ENCODE results near the gene LALBA. TPM values are rescaled to one million over a fixed set of nuclear protein-coding genes. Genes with fewer than 3 reads are reported as not detected.
A peak's percentile ranks its signal among the peaks of the same experiment; 100 is the strongest.
"Not testable (repeated sequence)": the region's sequence is repeated elsewhere in the genome, so short reads cannot be mapped to it uniquely, and the experiment has no call there.

The LALBA gene
- total RNA-seq, 2 experiments from 2014 or later: not detected

DNA sequence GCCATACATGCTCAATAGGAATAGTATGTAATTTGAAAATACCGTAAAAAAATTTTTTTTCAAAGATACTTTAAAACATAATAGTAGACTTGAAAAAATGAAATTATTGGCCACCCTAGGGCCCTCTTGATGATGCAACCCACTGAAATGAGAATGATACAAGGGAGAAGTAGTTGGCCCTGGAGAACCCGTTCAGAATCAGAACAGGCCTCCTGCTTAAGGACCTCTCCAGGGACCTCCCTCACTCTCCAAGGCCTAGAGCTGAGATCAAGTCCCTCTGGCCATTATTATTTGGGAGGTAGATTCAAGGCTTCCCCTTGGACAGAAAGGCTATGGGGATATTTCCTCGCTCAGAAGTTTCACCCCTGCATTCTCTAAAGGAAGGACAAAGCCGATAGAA lies 11.9 kb downstream of the LALBA start:
- Mint-ChIP-seq H3K36me3 (ENCODE audit: low read depth) (no peaks in the 10 kb centered on the region), H3K27ac (no peak overlapping the region), H3K4me3 (no peak overlapping the region), H3K27me3 (peaks cover 3% of the 10 kb centered on the region), H3K9me3 (no peaks in the 10 kb centered on the region), H3K4me1 (no peaks in the 10 kb centered on the region)
- DNase-seq: no peak
- ChIA-PET CTCF (no interaction called here), POLR2A (no interaction called here)

DNA sequence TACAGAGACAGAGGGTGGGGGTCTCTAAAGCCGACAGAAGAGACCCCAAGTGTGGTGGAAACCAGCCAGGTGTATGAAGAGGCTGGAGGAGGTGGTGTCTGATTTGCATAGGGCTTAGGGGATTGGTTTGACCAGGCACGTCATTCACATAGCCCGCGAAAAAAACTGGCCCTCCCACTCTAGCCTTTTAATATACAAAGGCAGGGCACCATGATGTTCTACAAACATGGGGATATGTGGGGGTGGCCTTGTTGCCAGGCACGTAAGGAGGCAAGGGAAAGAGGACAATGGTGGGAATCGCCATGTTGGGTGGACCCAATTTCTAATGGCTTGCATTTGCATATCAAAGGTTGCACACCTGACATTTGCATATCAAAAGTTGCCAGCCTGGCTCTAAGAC lies 13.2 kb downstream of the LALBA start:
- H3K36me3 Mint-ChIP-seq (ENCODE audit: low read depth): no peaks in the 10 kb centered on the region
- H3K27me3 Mint-ChIP-seq: peaks cover 3% of the 10 kb centered on the region
- peaks cover 2% of the 10 kb centered on the region for H3K9me3 Mint-ChIP-seq
- ChIA-PET CTCF (no interaction called here), POLR2A (no interaction called here)
- H3K4me3 Mint-ChIP-seq: no peak overlapping the region
- no peaks in the 10 kb centered on the region for H3K4me1 Mint-ChIP-seq
- no peak overlapping the region for H3K27ac Mint-ChIP-seq
- DNase-seq: no peak

DNA sequence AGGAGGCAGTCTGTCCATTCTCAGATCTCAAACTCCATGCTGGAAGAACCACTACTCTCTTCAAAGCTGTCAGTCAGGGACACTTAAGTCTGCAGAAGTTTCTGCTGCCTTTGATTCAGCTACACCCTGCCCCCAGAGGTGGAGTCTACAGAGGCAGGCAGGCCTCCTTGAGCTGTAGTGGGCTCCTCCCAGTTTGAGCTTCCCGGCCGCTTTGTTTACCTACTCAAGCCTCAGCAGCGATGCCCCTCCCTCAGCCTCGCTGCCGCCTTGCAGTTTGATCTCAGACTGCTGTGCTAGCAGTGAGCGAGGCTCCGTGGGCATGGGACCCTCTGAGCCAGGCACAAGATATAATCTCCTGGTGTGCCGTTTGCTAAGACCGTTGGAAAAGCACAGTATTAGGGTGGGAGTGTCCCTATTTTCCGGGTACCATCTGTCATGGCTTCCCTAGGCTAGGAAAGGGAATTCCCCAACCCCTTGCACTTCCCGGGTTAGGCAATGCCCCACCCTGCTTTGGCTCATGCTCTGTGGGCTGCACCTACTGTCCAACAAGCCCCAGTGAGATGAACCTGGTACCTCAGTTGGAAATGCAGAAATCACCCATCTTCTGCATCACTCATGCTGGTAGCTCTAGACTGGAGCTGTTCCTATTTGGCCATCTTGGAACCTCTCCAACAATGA lies 16.0 kb downstream of the LALBA start:
- POLR2A ChIA-PET; CTCF ChIA-PET; DNase-seq; H3K36me3 Mint-ChIP-seq (ENCODE audit: low read depth); H3K4me3 Mint-ChIP-seq; H3K27ac Mint-ChIP-seq; H3K4me1 Mint-ChIP-seq; H3K9me3 Mint-ChIP-seq: not testable (repeated sequence)
- H3K27me3 Mint-ChIP-seq: peaks cover 19% of the 10 kb centered on the region

DNA sequence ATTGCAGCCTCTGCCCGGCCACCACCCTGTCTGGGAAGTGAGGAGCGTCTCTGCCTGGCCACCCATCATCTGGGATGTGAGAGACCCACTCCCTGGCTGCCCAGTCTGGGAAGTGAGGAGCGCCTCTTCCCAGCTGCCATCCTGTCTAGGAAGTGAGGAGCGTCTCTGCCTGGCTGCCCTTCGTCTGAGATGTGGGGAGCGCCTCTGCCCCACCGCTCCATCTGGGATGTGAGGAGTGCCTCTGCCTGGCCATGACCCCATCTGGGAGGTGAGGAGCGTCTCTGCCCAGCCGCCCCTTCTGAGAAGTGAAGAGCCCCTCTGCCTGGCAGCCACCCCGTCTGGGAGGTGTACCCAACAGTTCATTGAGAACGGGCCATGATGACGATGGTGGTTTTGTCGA lies 18.2 kb downstream of the LALBA start:
- H3K36me3 Mint-ChIP-seq (ENCODE audit: low read depth); DNase-seq; H3K4me1 Mint-ChIP-seq; H3K27ac Mint-ChIP-seq; H3K4me3 Mint-ChIP-seq; H3K9me3 Mint-ChIP-seq; POLR2A ChIA-PET; CTCF ChIA-PET: not testable (repeated sequence)
- peaks cover 26% of the 10 kb centered on the region for H3K27me3 Mint-ChIP-seq

DNA sequence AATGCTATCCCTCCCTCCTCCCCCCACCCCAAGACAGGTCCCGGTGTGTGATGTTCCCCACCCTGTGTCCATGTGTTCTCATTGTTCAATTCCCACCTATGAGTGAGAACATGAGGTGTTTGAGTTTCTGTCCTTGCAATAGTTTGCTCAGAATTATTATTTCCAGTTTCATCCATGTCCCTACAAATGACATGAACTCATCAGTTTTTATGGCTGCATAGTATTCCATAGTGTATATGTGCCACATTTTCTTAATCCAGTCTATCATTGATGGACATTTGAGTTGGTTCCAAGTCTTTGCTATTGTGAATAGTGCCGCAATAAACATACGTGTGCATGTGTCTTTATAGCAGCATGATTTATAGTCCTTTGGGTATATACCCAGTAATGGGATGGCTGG lies 22.8 kb downstream of the LALBA start:
- H3K4me1 Mint-ChIP-seq; H3K9me3 Mint-ChIP-seq; CTCF ChIA-PET; POLR2A ChIA-PET; H3K36me3 Mint-ChIP-seq (ENCODE audit: low read depth); H3K27ac Mint-ChIP-seq; H3K4me3 Mint-ChIP-seq; DNase-seq: not testable (repeated sequence)
- H3K27me3 Mint-ChIP-seq: peaks cover 34% of the 10 kb centered on the region

DNA sequence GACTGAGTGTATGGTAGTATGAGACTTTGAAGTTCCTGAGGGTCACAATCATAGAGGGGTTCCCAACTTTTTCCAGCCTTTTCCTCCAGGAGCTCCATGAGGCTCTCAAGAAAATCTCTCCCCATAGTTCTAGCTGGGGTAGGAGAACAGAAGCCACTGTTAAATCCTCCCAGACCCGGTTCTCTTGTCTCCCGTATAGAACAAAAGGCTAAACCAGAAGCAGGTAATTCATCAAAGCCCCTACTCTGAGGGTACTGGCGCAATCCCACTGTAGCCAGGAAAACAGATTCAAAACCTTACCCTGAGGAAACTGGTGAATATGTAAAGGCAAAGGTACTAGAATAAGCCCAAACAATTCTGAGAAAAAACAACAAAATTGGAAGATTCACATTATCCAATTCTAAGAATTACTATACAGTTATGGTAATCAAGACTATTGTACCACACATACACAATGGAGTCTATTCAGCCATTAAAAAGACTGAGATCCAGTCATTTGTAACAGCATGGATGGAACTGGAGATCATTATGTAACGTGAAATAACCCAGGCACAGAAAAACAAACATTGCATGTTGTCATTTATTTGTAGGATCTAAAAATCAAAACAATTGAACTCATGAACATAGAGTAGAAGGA lies 23.9 kb downstream of the LALBA start:
- H3K27ac Mint-ChIP-seq: no peak overlapping the region
- H3K4me3 Mint-ChIP-seq: no peak overlapping the region
- H3K9me3 Mint-ChIP-seq: peaks cover 5% of the 10 kb centered on the region
- no peaks in the 10 kb centered on the region for H3K36me3 Mint-ChIP-seq (ENCODE audit: low read depth)
- peaks cover 34% of the 10 kb centered on the region for H3K27me3 Mint-ChIP-seq
- no peaks in the 10 kb centered on the region for H3K4me1 Mint-ChIP-seq
- no peak for DNase-seq
- POLR2A ChIA-PET: no interaction called here
- CTCF ChIA-PET: interaction anchor here (0.6 kb wide), 1 partner anchor 51 kb away, joined by 3 read pairs; no protein-coding TSS in a partner anchor

DNA sequence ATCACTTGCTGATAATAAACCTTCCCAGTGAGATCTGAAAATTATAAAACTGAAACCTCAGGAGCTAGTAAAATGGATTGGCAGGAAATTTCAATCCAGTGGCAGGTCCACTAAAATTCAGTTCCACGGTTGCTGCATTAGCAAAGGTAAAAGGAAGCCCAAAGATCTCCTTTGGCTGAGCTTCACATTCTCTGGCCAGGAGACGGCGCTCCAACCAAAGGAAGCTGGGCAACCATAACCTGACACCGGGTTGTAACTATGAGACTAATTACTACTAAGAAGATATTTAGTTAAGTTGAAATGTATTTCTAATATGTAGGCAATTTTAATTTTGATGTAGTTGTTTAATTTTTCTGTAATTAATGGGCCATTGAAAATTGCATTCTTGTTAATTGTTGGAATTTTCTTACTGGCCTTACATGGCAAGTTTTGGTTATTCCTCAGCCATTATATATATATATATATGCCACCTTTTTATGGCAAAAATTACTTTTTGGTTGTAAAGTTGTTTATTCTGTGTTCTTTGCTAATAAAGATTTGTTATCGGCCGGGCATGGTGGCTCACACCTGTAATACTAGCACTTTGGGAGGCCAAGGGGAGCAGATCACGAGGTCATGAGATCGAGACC lies 27.4 kb downstream of the LALBA start:
- peaks cover 1% of the 10 kb centered on the region for H3K4me1 Mint-ChIP-seq
- CTCF ChIA-PET: interaction anchor here (0.6 to 1.5 kb wide), 6 partner anchors 23 to 1868 kb away, joined by 3 to 6 read pairs (median 4); partner anchors contain the start of gene KANSL2
- DNase-seq: peak; percentile 57
- H3K27me3 Mint-ChIP-seq: peaks cover 11% of the 10 kb centered on the region
- H3K9me3 Mint-ChIP-seq: no peaks in the 10 kb centered on the region
- H3K36me3 Mint-ChIP-seq (ENCODE audit: low read depth): no peaks in the 10 kb centered on the region
- no peak overlapping the region for H3K27ac Mint-ChIP-seq
- POLR2A ChIA-PET: interaction anchor here (0.6 kb wide), 1 partner anchor 76 kb away, joined by 3 read pairs; no protein-coding TSS in a partner anchor
- H3K4me3 Mint-ChIP-seq: no peak overlapping the region

DNA sequence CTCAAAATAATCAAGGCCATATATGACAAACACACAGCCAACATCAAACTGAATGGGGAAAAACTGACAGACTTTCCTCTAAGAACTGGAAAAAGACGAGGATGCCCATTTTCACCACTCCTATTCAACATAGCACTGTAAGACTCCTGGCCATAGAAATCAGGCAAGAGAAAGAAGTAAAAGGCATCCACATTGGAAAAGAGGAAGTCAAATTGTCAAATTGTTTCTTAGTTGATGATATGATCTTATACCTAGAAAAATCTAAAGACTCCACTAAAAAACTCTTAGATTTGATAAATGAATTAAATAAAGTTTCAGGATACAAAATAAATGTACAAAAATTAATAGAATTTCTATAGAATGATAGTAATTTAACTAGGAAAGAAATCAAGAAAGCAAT lies 33.2 kb downstream of the LALBA start:
- H3K4me1 Mint-ChIP-seq: peaks cover 17% of the 10 kb centered on the region
- CTCF ChIA-PET: no interaction called here
- DNase-seq: no peak
- no peak overlapping the region for H3K4me3 Mint-ChIP-seq
- no peaks in the 10 kb centered on the region for H3K36me3 Mint-ChIP-seq (ENCODE audit: low read depth)
- H3K27ac Mint-ChIP-seq: no peak overlapping the region
- POLR2A ChIA-PET: interaction anchor here (0.7 kb wide), 1 partner anchor 80 kb away, joined by 3 read pairs; no protein-coding TSS in a partner anchor
- H3K9me3 Mint-ChIP-seq: no peaks in the 10 kb centered on the region
- H3K27me3 Mint-ChIP-seq: no peaks in the 10 kb centered on the region

DNA sequence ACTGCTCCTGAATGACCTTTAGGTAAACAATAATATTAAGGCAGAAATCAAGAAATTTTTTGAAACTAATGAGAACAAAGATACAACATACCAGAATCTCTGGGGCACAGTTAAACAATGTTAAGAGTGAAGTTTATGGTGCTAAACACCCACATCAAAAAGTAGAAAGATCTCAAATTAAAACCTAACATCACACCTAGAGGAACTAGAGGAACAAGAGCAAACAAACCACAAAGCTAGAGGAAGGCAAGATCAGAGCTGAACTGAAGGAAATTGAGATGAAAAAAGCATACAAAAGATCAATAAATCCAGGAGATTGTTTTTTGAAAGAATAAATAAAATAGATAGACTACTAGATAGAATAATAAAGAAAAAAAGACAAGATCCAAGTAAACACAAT lies 37.2 kb downstream of the LALBA start:
- no peak overlapping the region for H3K4me3 Mint-ChIP-seq
- no peaks in the 10 kb centered on the region for H3K9me3 Mint-ChIP-seq
- DNase-seq: no peak
- POLR2A ChIA-PET: no interaction called here
- peaks cover 19% of the 10 kb centered on the region for H3K4me1 Mint-ChIP-seq
- no peaks in the 10 kb centered on the region for H3K36me3 Mint-ChIP-seq (ENCODE audit: low read depth)
- no peaks in the 10 kb centered on the region for H3K27me3 Mint-ChIP-seq
- H3K27ac Mint-ChIP-seq: peak overlapping the region; percentile 7
- CTCF ChIA-PET: no interaction called here

DNA sequence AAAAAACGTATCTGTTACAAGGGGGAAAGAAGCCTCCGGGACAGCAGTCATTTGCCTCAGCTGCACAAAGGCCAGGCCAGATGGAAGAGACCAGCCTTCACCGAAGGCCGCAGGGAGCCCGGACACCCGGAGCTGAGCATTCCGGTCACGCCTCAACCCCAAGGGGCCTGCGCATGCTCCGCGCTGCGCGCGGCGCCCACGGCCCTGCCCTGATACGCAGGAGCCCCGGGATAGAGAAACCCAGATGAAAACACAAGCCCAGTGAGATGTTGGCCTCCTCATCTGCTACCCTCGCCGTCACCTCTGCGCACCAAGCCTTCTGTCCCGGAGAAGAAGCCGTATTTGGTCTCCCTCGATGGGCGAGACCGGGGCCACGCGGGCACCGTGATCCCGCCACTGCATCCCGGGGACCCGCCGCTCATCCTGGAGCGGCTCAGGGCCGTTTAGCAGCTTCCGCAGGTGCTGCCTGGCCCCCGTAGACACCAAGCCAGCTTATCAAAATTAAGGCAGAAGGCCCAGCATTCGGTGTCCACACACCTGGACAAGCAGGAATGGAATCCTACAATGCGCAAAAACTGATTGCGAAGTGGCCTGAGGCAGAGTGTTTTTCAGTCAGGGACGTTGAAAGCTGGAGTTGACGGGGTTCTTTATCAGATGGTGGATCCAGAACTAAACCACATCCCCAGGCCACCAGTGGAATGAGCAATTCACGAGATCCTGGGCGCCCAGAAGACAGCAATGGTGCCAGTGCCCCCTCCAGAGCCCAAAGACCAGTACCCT lies 41.8 kb downstream of the LALBA start:
- no peak for DNase-seq
- Mint-ChIP-seq H3K36me3 (ENCODE audit: low read depth) (no peaks in the 10 kb centered on the region), H3K27me3 (no peaks in the 10 kb centered on the region), H3K27ac (no peak overlapping the region), H3K4me3 (no peak overlapping the region), H3K4me1 (peaks cover 14% of the 10 kb centered on the region), H3K9me3 (no peaks in the 10 kb centered on the region)
- POLR2A ChIA-PET: no interaction called here
- CTCF ChIA-PET: no interaction called here

DNA sequence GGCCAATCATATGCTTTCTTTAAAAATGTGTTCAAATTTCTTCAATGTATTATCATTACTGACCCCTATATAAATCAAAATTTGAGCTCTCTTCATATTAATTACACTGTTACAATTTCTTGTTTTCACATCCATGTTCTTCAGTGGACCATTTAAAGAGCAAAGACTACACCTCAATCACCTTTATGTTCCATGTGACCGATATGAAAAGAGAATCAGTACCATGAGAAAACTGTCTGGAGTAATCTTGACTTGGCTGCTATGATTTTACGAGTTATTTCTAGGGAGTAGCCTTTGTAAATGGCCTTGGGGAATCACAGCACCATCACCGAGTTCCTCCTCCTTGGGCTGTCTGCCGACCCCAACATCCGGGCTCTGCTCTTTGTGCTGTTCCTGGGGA lies 44.5 kb downstream of the LALBA start, which contains the start of gene OR8S1:
OR8S1 (plus strand) TSS at position 301 of the 400 bp plus-strand sequence; CDS start at position 301, 0 bp downstream.
- Mint-ChIP-seq H3K36me3 (ENCODE audit: low read depth) (no peaks in the 10 kb centered on the region), H3K27ac (peak within 1 kb of the TSS; percentile 34), H3K4me1 (no peaks in the 10 kb centered on the region), H3K27me3 (no peaks in the 10 kb centered on the region), H3K9me3 (no peaks in the 10 kb centered on the region), H3K4me3 (no peak within 1 kb of the TSS)
- ChIA-PET CTCF (interaction anchor here (0.6 kb wide), 1 partner anchor 92 kb away, joined by 3 read pairs; no protein-coding TSS in a partner anchor), POLR2A (no interaction called here)
- DNase-seq: no peak

DNA sequence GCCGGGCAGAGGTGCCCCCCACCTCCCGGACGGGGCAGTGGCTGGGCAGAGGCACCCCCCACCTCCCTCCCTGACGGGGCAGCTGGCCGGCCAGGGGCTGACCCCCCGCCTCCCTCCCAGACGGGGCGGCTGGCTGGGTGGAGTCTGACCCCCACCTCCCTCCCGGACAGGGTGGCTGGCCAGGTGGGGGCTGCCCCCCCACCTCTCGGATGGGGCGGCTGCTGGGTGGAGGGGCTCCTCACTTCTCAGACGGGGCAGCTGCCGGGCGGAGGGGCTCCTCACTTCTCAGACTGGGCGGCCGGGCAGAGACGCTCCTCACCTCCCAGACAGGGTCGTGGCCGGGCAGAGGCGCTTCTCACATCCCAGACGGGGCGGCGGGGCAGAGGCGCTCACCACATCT lies 49.5 kb downstream of the LALBA start:
- H3K4me1 Mint-ChIP-seq; POLR2A ChIA-PET; H3K27me3 Mint-ChIP-seq; H3K27ac Mint-ChIP-seq; CTCF ChIA-PET; DNase-seq; H3K4me3 Mint-ChIP-seq; H3K9me3 Mint-ChIP-seq; H3K36me3 Mint-ChIP-seq (ENCODE audit: low read depth): not testable (repeated sequence)

Data from activated CD4-positive, alpha-beta T cell treated with anti-CD3 and anti-CD28 coated beads, Interleukin-2, amount 10 ng/mL, durations not matched to agents 7 days and 5 days (primary cell).